Stimulated activated CD8-positive, alpha-beta memory T cell treated with anti-CD3 and anti-CD28 coated beads, Interleukin-4, amount 100 ng/mL, for 1 hour (primary cell): Measurements from ENCODE around the gene TMEM131L.
A peak's percentile ranks its signal among the peaks of the same experiment; 100 is the strongest.
"Not testable (repeated sequence)": the region's sequence is repeated elsewhere in the genome, so short reads cannot be mapped to it uniquely, and the experiment has no call there.

Experiments used
- DNase-seq, 2 donors: peaks; one replicate each; pipeline ENCODE4 v3.0.0-alpha.2; 2020; ENCODE audit warnings: low read depth in 2 of 2, low spot score in 1 of 2

The TMEM131L gene

GRCh38 chr4:153643406-153644383 is 177.5 kb downstream of the TMEM131L start:
- DNase-seq, result no peak

GRCh38 chr4:153645183-153645582 is 179.0 kb downstream of the TMEM131L start:
- no peak for DNase-seq

- DNase-seq, result no peak
Measured at GRCh38 chr4:153646261-153646660, 180.1 kb downstream of the TMEM131L start.

DNA sequence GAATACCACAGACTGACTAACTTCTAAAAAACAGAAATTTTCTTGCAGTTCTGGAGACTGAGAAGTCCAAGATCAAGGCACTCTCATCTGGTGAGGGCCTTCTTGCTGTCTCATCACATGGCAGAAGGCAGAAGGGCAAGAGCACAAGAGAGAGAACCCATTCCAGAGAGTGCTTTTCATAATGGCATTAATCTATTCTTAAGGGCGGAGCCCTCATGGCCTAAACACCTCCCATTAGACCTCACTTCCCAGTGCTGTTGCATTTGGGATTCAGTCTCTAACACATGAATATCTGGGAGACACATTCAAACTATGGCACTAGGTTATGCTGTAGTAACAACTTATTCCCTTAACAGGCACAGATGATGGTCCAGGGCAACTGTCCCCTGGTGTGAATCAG is 180.8 kb downstream of the TMEM131L start:
- no peak for DNase-seq

- DNase-seq, result no peak
Measured at GRCh38 chr4:153647975-153648374, 181.8 kb downstream of the TMEM131L start.

GRCh38 chr4:153649572-153649991 is 183.4 kb downstream of the TMEM131L start:
- no peak for DNase-seq

DNA sequence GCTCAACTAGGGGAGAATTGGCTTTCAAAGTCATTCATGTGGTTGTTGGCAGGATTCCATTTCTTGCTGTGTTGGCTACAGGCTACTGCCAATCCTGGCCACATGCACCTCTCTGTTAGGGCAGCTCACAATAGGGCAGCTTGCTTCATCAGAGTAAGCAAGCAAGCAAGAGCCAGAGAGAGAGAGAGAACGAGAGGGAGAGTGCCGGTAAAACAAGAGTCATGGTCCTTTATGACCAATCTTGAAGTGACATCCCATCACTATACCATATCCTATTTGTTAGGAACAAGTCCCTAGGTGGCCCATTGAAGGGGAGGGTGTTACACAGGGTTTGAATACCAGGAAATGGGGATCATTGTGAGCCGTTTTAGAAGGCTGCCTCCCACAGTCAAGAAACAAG is 185.0 kb downstream of the TMEM131L start:
- DNase-seq, result no peak

- DNase-seq, result peak in 1 of 2 donors; percentile 2
Measured at GRCh38 chr4:153651587-153651986, 185.4 kb downstream of the TMEM131L start.

DNA sequence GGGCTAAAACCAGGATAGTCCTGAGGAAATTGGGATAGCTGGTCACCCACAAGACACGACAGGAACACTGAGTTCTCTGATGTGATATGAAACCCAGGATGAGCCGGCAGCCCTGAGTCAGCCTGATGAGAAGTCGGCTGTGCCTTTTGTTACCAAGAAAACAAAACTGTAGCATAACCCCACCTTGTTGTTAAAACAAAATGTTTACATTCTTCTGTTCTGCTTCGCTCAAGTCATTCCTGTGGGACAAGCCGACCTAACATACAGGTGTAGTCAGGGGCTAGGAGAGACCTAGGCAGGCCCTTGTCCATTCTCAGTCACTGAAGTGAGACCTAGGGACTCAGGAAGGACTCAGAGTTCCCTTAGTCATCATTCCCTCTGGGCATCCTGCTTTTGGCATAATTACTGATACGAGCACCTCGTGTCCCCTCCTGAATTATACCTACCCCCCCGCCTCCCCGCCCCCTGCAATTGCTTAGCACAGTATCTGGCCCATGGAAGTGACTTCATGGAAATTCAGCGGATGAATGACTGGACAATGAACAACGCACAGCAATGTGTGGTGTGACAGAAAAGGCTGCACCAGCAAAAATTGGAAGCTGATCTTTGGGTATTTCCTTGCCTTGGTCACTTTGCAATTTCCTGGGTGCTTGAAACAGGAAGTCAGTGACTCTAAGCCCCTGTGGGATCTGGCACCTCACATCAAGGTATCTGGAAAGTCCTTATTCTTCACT is 186.1 kb downstream of the TMEM131L start:
- DNase-seq, result no peak

GRCh38 chr4:153655002-153655541 is 188.9 kb downstream of the TMEM131L start:
- DNase-seq, result no peak

DNA sequence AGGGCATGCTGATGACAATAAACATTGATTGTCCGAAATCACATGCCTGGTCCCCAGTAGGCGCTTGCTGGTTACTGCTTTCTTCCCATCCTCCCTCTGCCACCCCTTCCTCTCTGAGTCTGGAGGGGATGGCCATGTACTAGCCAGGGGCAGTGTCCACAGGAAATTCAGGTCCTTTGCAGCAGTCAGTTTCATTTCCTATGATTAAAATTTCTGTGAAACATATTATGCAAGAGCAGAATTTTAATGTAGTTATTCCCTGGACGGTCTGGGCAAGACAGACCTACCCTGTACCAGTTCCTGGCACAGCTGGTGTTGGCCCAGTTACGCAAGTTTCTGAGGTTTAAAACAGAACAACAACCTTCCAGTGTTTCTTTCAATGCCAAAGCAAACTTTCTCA is 189.8 kb downstream of the TMEM131L start:
- no peak for DNase-seq

DNA sequence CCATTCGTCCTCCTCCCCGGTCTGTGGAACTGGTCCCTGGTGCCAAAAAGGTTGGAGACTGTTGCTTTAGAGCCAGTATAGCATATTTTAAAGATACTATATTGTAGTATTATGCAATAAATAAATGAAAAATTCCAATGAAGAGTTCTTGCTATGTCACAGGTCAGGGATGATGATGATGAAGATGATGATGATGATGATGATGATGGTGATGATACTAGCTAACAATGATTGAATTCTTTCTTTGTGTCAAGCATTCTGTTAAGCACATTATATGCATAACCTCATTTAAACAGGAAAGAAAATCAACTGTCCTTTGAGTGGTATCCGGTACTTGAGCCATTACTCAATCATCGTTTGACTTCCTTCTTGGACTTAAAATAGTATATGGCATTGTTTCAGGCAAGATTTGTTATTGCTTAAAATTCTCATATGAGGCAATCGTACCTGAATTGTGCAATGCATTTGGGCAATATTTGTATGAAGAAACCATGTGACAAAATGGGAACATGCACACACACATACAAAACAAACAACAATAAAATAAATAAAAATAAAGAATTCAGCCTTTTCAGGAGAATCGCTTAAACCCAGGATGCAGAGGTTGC is 195.2 kb downstream of the TMEM131L start:
- no peak for DNase-seq

DNA sequence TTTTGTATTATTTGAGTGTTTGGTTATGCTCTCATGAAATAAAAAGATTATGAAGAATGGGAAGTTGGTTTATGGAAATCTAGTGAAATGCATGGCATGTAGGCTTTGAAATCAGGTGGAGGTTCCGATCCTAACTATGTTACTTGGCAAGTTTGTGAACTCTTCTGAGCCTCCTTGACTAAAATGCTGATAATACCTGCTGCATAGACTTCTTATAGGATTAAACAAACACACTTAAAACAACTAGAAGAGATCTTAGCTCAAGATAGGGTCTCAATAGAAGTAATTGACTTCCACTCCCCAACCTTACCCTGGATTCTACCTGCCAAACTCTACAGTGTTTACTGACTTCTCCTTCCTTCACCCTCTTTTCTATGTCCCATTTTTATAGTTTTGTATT is 195.7 kb downstream of the TMEM131L start:
- no peak for DNase-seq

DNA sequence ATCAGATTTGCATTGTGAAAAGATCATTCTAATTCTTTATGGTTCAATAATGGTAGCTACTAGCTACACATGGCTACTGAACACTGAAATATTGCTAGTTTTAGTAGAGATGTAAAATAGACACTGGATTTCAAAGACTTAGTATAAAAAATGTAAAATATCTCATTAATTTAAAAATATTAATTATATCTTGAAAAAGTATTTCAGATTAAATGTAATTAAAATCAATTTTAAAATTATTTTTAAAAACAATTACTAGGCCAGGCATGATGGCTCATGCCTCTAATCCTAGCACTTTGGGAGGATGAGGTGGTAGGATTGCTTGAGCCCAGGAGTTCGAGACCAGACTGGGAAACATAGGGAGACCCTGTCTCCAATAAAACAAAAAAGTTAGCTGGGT is 197.5 kb downstream of the TMEM131L start:
- DNase-seq, result no peak

DNA sequence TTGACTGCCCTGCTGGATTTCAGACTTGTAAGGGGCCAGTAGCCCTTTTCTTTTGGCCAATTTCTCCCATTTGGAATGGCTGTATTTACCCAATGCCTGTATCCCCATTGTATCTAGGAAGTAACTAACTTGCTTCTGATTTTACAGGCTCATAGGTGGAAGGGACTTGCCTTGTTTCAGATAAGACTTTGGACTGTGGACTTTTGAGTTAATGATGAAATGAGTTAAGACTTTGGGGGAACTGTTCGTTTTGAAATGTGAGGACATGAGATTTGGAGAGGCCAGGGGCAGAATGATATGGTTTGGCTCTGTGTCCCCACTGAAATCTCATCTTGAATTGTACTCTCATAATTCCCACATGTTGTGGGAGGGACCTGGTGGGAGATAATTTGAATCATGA is 200.3 kb downstream of the TMEM131L start:
- DNase-seq, result not testable (repeated sequence)

- DNase-seq, result no peak
Measured at GRCh38 chr4:153668647-153669046, 202.5 kb downstream of the TMEM131L start.

GRCh38 chr4:153669838-153670237 is 203.7 kb downstream of the TMEM131L start:
- DNase-seq, result no peak

- DNase-seq, result no peak
Measured at GRCh38 chr4:153676486-153676885, 210.3 kb downstream of the TMEM131L start.

DNA sequence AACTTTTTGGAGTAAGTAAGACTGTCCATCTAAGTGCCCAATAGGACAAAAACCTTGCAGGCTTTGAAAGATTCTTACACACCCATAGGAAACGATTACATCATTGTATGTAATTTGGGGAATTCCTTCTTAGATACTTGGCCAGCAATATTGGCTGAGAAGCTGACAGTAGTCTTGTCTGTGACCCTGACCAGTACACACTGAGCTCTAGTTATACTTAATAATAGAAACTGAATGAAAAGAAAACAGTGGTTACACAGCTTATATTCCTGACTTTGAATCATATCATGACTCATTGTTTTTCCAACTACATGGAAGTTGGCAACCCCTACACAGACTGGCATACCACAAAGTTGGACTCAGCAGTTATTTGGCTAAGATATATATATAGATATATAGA is 210.8 kb downstream of the TMEM131L start:
- no peak for DNase-seq

- DNase-seq, result no peak
Measured at GRCh38 chr4:153679486-153679885, 213.3 kb downstream of the TMEM131L start.

DNA sequence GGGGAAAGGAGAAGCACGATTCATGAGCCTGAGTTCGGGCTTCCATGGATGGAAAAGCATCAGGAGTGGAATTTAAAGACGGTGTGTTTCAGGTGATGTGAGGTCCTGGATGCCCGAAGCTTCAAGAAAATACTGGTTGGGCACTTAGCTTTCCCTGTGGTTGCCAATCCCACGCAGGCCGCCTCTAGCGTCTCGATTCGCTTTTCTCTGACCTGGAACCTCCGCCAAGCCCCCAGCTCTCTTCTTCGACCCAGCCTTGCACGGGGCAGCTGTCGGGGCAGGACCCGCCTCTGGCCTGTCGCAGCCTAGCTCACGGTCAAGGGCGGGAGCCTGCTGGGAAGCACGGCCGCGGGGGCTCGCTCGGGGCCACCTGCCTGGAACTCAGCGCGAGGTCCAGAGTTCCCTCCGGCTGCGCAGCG is 217.6 kb downstream of the TMEM131L start:
- DNase-seq, result no peak
